Fibroblast of lung (primary cell): ENCODE data around the gene LRRC8D. TPM values are rescaled to one million over a fixed set of nuclear protein-coding genes. Genes with fewer than 3 reads are reported as not detected.

Experiments used
- DNase-seq, 2 donors: peaks; one replicate each; pipeline versions ENCODE4 v3.0.0 to v3.0.0-alpha.2; 2010; ENCODE audit warnings: low read depth in 2 of 2
- H2AFZ ChIP-seq: 2 replicates; pipeline ENCODE4 v1.5.1; 2012; ENCODE audit warnings: low read length, control low read depth, inconsistent platforms
- H3K27ac ChIP-seq: 2 replicates; pipeline ENCODE4 v1.5.1; 2011; ENCODE audit warnings: low read length, control low read depth; ENCODE audit not compliant: insufficient read depth
- H3K27me3 ChIP-seq: 2 replicates; pipeline ENCODE4 v1.5.1; 2011; ENCODE audit warnings: mild to moderate bottlenecking, low read length; ENCODE audit not compliant: control insufficient read depth, insufficient read depth
- H3K36me3 ChIP-seq: 2 replicates; pipeline ENCODE4 v1.5.1; 2011; ENCODE audit warnings: low read length; ENCODE audit not compliant: control insufficient read depth, insufficient read depth
- H3K4me1 ChIP-seq: 2 replicates; pipeline ENCODE4 v1.5.1; 2011; ENCODE audit warnings: low read length; ENCODE audit not compliant: control insufficient read depth, insufficient read depth; ENCODE audit errors: extremely low read depth
- H3K4me2 ChIP-seq: 2 replicates; pipeline ENCODE4 v1.5.1; 2011; ENCODE audit warnings: low read length, control low read depth; ENCODE audit not compliant: insufficient read depth; ENCODE audit errors: extremely low read depth
- H3K4me3 ChIP-seq, 4 experiments: fragments of 200-600 bp in 1 of 4; sonication (generic) in 1 of 4; replicated peaks in 1 of 4; 2 replicates each; pipeline ENCODE4 v1.5.1; 2011 to 2016; ENCODE audit warnings: low read length in 4 of 4, low read depth in 3 of 4, mild to moderate bottlenecking in 3 of 4, control low read depth in 2 of 4, inconsistent platforms in 1 of 4, mixed read lengths in 1 of 4; ENCODE audit not compliant: insufficient read depth in 1 of 4; ENCODE audit errors: control extremely low read depth in 1 of 4
- H3K79me2 ChIP-seq: 2 replicates; pipeline ENCODE4 v1.5.1; 2012; ENCODE audit warnings: mild to moderate bottlenecking, low read length, inconsistent platforms; ENCODE audit not compliant: control insufficient read depth, insufficient read depth
- H3K9ac ChIP-seq: 2 replicates; pipeline ENCODE4 v1.5.1; 2011; ENCODE audit warnings: mild to moderate bottlenecking, low read length, control low read depth; ENCODE audit not compliant: insufficient read depth
- H3K9me3 ChIP-seq: 2 replicates; pipeline ENCODE4 v1.5.1; 2012; ENCODE audit warnings: low read depth, low read length; ENCODE audit not compliant: control insufficient read depth, insufficient read depth
- H4K20me1 ChIP-seq: 2 replicates; pipeline ENCODE4 v1.5.1; 2011; ENCODE audit warnings: low read length; ENCODE audit not compliant: control insufficient read depth, insufficient read depth; ENCODE audit errors: extremely low read depth
- CTCF ChIP-seq, 2 donors: IDR thresholded peaks in 1 of 2; conservative IDR thresholded peaks in 1 of 2; 1 replicate in 1 of 2; 2 replicates in 1 of 2; pipeline ENCODE4 v1.5.1; 2011 to 2012; ENCODE audit warnings: low read length in 2 of 2, control low read depth in 1 of 2, inconsistent platforms in 1 of 2, low read depth in 1 of 2, mild to moderate bottlenecking in 1 of 2
- EZH2 ChIP-seq: IDR thresholded peaks from 2 replicates; pipeline ENCODE4 v1.5.1; 2012; ENCODE audit warnings: low read length, control low read depth, mild to moderate bottlenecking; ENCODE audit errors: missing control alignments
- polyA plus RNA-seq, 2 donors: library from polyadenylated mRNA; depleted of rRNA in 1 of 2; stranded (reverse) in 1 of 2; unstranded in 1 of 2; fragments of >200 nt; gene quantifications; 2 replicates each; pipeline ENCODE4 v1.2.1, GENCODE V29; 2011 to 2012; ENCODE audit warnings: missing spikeins in 1 of 2
- total RNA-seq: library from RNA; depleted of rRNA; stranded (reverse); fragments of >200 nt; gene quantifications from 2 replicates; pipeline ENCODE4 v1.2.1, GENCODE V29; 2014

The LRRC8D gene
- total and polyA plus RNA-seq, 2 donors (not counting 1 experiment from before 2014, with no cell fraction given): 41.0 to 58.1 TPM

DNA sequence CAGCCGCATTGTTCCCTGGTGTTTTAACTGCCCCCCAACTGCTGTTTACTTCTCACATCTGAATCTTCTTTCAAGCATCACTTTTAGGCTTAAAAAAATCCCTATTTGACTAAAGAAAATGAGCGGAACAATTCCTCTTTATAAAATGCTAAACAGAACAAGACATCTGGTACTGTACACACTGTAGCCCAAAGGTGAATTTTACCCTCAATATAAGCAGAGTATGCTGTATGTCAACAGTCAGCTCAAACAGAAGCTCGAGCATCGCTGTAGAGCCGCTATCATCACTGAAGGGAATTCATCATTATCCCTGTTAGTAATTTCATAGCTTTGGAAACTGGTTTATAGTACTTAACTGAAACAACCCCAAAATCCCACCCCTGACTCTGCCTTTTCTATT is 85.3 kb downstream of the LRRC8D start:
- H3K4me3 ChIP-seq: no peak overlapping the region
- DNase-seq: no peak
- H3K79me2 ChIP-seq: no peaks in the 10 kb centered on the region
- no peaks in the 10 kb centered on the region for H3K27me3 ChIP-seq
- no peak overlapping the region for H2AFZ ChIP-seq
- no peaks in the 10 kb centered on the region for H4K20me1 ChIP-seq
- no peak overlapping the region for H3K9ac ChIP-seq
- TF ChIP-seq CTCF (conservative IDR thresholded peaks at IDR 0.05 in 1 of 2, IDR thresholded peaks at IDR 0.05 in 1 of 2; ENCODE audit: low read depth in 1 of 2, low read length in 2 of 2) (no peak), EZH2 (no peak)
- H3K9me3 ChIP-seq: no peaks in the 10 kb centered on the region
- peak overlapping the region; percentile 62 for H3K27ac ChIP-seq
- H3K36me3 ChIP-seq: no peaks in the 10 kb centered on the region
- peaks cover 47% of the 10 kb centered on the region for H3K4me1 ChIP-seq
- no peak overlapping the region for H3K4me2 ChIP-seq

DNA sequence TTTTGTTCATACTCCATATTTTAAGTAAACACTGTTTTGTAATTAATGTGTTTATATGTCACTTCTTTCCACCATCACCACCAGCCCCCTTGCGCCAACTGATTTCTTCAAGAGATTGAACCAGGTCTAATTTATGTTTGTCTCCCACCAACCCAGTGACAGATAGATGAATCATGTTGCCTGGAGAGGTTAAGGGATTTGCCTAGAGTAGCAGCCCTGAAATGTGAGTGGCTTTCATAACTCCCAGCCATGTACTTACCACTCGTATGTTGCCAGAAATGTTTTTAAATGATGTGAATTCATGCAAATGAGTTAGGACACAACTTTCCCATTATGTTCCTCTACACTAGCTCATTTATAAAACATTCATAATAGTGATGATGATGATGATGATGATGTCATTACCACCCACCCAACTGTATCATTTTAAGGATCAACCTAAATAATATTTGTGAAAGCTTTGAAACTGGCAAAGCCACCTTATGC is 86.9 kb downstream of the LRRC8D start:
- Histone ChIP-seq H2AFZ (no peak overlapping the region), H3K4me1 (peaks cover 54% of the 10 kb centered on the region), H3K27me3 (no peaks in the 10 kb centered on the region), H3K4me3 (no peak overlapping the region), H3K9me3 (no peaks in the 10 kb centered on the region), H3K27ac (peak overlapping the region; percentile 62), H3K9ac (no peak overlapping the region), H3K36me3 (no peaks in the 10 kb centered on the region), H3K79me2 (no peaks in the 10 kb centered on the region), H3K4me2 (no peak overlapping the region), H4K20me1 (no peaks in the 10 kb centered on the region)
- DNase-seq: peak; percentile 60 to 78
- TF ChIP-seq EZH2: no peak

- H3K4me2 ChIP-seq: peak overlapping the region; percentile 46
- peak overlapping the region; percentile 62 for H3K27ac ChIP-seq
- H4K20me1 ChIP-seq: no peaks in the 10 kb centered on the region
- no peak for DNase-seq
- H3K4me3 ChIP-seq: no peak overlapping the region
- TF ChIP-seq EZH2: no peak
- no peak for TF ChIP-seq CTCF (conservative IDR thresholded peaks at IDR 0.05 in 1 of 2, IDR thresholded peaks at IDR 0.05 in 1 of 2; ENCODE audit: low read depth in 1 of 2, low read length in 2 of 2)
- H3K79me2 ChIP-seq: no peaks in the 10 kb centered on the region
- no peak overlapping the region for H3K9ac ChIP-seq
- peaks cover 54% of the 10 kb centered on the region for H3K4me1 ChIP-seq
- no peaks in the 10 kb centered on the region for H3K27me3 ChIP-seq
- H3K9me3 ChIP-seq: no peaks in the 10 kb centered on the region
- H3K36me3 ChIP-seq: no peaks in the 10 kb centered on the region
- no peak overlapping the region for H2AFZ ChIP-seq
Observed at GRCh38 chr1:89908273-89908671, 87.4 kb downstream of the LRRC8D start.
